Islet precursor cell (in vitro differentiated cells): ENCODE measurements around the gene BATF.

Experiments
- DNase-seq: peaks from one replicate; pipeline ENCODE4 v3.0.0-alpha.2; 2018

The BATF gene

GRCh38 chr14:75563931-75564330 lies 41.7 kb downstream of the BATF start:
- DNase-seq: no peak

- DNase-seq: no peak
Observed at GRCh38 chr14:75565056-75565455, 42.8 kb downstream of the BATF start.

GRCh38 chr14:75566321-75566720 lies 44.1 kb downstream of the BATF start:
- DNase-seq: no peak

GRCh38 chr14:75566752-75567151 lies 44.5 kb downstream of the BATF start:
- no peak for DNase-seq

- DNase-seq: no peak
Observed at GRCh38 chr14:75568140-75568539, 45.9 kb downstream of the BATF start.

GRCh38 chr14:75568791-75569190 lies 46.5 kb downstream of the BATF start:
- no peak for DNase-seq

- DNase-seq: no peak
Observed at GRCh38 chr14:75570797-75571196, 48.5 kb downstream of the BATF start.

GRCh38 chr14:75572104-75572503 lies 49.8 kb downstream of the BATF start:
- DNase-seq: no peak

- no peak for DNase-seq
Observed at GRCh38 chr14:75577090-75577489, 54.8 kb downstream of the BATF start.

- DNase-seq: peak; percentile 94
Observed at GRCh38 chr14:75577729-75578101, 55.4 kb downstream of the BATF start.

GRCh38 chr14:75578102-75578785 lies 56.0 kb downstream of the BATF start, which contains the start of gene FLVCR2:
TSS of gene FLVCR2 (plus strand) at chr14:75578620. CDS start at chr14:75578973, 353 bp downstream.
- DNase-seq: peak; percentile 91

- DNase-seq: no peak
Observed at GRCh38 chr14:75578786-75579337, 56.6 kb downstream of the BATF start.

GRCh38 chr14:75579338-75579864 lies 57.1 kb downstream of the BATF start:
- DNase-seq: no peak

GRCh38 chr14:75579882-75580281 lies 57.6 kb downstream of the BATF start:
- no peak for DNase-seq

GRCh38 chr14:75587388-75587787 lies 65.1 kb downstream of the BATF start:
- DNase-seq: peak; percentile 63

- no peak for DNase-seq
Observed at GRCh38 chr14:75589931-75590330, 67.7 kb downstream of the BATF start.

- no peak for DNase-seq
Observed at GRCh38 chr14:75591331-75591946, 69.2 kb downstream of the BATF start.

GRCh38 chr14:75591987-75592575 lies 69.8 kb downstream of the BATF start:
- DNase-seq: no peak

- DNase-seq: no peak
Observed at GRCh38 chr14:75595226-75595625, 73.0 kb downstream of the BATF start.
